KMS-11 (cell line): ENCODE measurements around the gene CRTC1.

ENCODE experiments used
- H2AFZ ChIP-seq: fragments of 200-600 bp; sonication (generic); 2 replicates; pipeline ENCODE4 v1.6.1; 2016; ENCODE audit warnings: antibody characterized with exemption, mixed run types, low read depth
- H3K27ac ChIP-seq: fragments of 200-600 bp; sonication (generic); 2 replicates; pipeline ENCODE4 v1.6.1; 2016; ENCODE audit warnings: mild to moderate bottlenecking, mixed run types
- H3K27me3 ChIP-seq: fragments of 200-600 bp; sonication (generic); 2 replicates; pipeline ENCODE4 v1.6.1; 2017; ENCODE audit warnings: mild to moderate bottlenecking, low read depth, mixed run types, moderate library complexity; ENCODE audit not compliant: insufficient read depth
- H3K36me3 ChIP-seq: fragments of 200-600 bp; sonication (generic); 2 replicates; pipeline ENCODE4 v1.6.1; 2017; ENCODE audit warnings: mild to moderate bottlenecking, mixed run types; ENCODE audit not compliant: insufficient read depth
- H3K4me1 ChIP-seq: fragments of 200-600 bp; sonication (generic); 2 replicates; pipeline ENCODE4 v1.6.1; 2016; ENCODE audit warnings: mild to moderate bottlenecking, low read depth, mixed run types; ENCODE audit not compliant: poor library complexity, severe bottlenecking
- H3K4me2 ChIP-seq: fragments of 200-600 bp; sonication (generic); 2 replicates; pipeline ENCODE4 v1.7.0; 2016; ENCODE audit warnings: mild to moderate bottlenecking, mixed run types
- H3K4me3 ChIP-seq: fragments of 200-600 bp; sonication (generic); IDR thresholded peaks from 2 replicates; pipeline ENCODE4 v1.6.1; 2017; ENCODE audit warnings: low read depth, low read length, mixed read lengths; ENCODE audit not compliant: insufficient read depth
- H3K79me2 ChIP-seq: fragments of 200-600 bp; sonication (generic); 2 replicates; pipeline ENCODE4 v1.6.1; 2016; ENCODE audit warnings: low read depth, mixed run types; ENCODE audit not compliant: insufficient read depth
- H3K9ac ChIP-seq: fragments of 200-600 bp; sonication (generic); 2 replicates; pipeline ENCODE4 v1.6.1; 2016; ENCODE audit warnings: mild to moderate bottlenecking, mixed run types
- H4K20me1 ChIP-seq: fragments of 200-600 bp; sonication (generic); 2 replicates; pipeline ENCODE4 v1.6.1; 2016; ENCODE audit warnings: mild to moderate bottlenecking, mixed run types; ENCODE audit not compliant: insufficient read depth
- TF ChIP-seq, protein P1 (sequence below): fragments of 200-600 bp; sonication (generic); conservative IDR thresholded peaks from 2 replicates; pipeline ENCODE4 v1.6.1; 2017; ENCODE audit warnings: low read depth, mild to moderate bottlenecking, antibody characterized with exemption, low read length, moderate library complexity, mixed read lengths

CRTC1 gene

DNA sequence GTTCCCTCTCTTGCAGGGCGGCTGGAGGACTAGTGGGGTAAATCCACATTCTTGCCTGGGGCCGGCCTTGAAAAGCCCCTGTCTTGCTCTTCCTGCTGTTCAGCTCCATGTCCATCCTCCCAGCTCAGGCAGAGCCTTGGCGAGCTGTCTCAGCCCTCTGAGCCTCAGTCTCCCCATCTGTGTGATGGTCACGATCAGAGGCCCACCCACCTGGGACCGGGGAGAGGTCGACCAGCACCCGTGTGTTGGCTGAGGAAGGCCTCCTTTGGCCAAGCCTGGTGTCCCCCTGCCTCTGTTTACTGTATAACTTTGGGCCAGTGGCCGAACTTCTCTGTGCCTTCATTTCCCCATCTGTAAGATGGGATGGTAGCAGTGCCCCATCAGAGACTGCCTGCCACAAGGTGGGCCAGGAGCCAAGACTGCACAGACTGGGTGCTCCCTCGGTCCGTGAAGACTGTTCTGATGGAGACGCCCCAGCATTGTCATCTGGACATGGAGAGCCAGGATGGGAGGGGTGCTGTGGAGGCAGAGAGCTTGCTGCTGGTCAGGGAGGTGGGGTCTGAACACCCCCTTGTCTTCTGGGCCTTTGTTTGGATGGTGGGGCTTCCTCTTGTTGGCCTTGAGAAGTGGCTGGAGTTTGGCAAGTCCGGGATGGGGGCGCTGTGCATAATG, 28.2 kb upstream of the CRTC1 start:
- no peaks in the 10 kb centered on the region for H3K79me2 ChIP-seq
- H3K27me3 ChIP-seq = no peaks in the 10 kb centered on the region
- no peak overlapping the region for H3K4me3 ChIP-seq
- H3K4me1 ChIP-seq = no peaks in the 10 kb centered on the region
- no peak overlapping the region for H3K4me2 ChIP-seq
- H2AFZ ChIP-seq = no peak overlapping the region
- H3K36me3 ChIP-seq = no peaks in the 10 kb centered on the region
- H4K20me1 ChIP-seq = no peaks in the 10 kb centered on the region
- TF ChIP-seq, protein P1, sequence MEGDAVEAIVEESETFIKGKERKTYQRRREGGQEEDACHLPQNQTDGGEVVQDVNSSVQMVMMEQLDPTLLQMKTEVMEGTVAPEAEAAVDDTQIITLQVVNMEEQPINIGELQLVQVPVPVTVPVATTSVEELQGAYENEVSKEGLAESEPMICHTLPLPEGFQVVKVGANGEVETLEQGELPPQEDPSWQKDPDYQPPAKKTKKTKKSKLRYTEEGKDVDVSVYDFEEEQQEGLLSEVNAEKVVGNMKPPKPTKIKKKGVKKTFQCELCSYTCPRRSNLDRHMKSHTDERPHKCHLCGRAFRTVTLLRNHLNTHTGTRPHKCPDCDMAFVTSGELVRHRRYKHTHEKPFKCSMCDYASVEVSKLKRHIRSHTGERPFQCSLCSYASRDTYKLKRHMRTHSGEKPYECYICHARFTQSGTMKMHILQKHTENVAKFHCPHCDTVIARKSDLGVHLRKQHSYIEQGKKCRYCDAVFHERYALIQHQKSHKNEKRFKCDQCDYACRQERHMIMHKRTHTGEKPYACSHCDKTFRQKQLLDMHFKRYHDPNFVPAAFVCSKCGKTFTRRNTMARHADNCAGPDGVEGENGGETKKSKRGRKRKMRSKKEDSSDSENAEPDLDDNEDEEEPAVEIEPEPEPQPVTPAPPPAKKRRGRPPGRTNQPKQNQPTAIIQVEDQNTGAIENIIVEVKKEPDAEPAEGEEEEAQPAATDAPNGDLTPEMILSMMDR = no peak
- no peak overlapping the region for H3K27ac ChIP-seq
- no peak overlapping the region for H3K9ac ChIP-seq

DNA sequence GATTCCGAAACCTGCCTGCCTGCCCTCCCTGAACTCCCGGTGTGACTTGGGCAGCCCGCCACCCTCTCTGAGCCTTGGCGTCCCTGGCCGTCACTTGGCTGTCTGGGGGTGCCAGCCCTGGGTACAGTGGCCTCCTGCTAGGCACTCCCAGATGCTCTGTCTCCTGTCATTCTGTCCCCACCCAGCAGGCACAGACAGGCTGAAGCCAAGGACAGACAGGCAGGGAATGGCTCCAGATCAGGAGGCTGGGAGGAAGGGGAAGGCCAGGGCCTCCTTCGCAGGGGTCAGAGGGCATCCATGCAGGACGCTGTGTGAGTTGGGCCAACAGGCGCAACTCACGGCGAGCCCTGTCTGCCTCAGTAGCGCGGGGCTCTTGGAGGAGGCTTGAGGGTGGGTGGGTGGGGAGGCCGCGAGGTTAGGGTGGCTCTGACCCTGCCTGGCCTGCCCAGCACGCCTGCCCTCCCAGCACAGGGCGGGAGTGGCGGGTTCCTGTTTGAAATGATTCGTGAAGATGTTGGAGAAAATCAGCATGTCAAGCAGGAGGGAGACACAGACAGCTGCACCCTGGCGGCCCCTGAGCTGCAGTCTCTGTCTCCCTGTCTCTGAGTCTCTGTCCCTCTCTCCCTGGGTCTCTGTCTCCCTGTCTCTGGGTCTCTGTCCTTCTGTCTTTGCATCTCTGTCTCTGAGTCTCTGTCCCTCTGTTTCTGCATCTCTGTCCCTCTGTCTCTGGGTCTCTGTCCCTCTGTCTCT, 27.0 kb upstream of the CRTC1 start:
- Histone ChIP-seq H3K27ac (no peak overlapping the region), H3K79me2 (no peaks in the 10 kb centered on the region), H3K4me2 (no peak overlapping the region), H2AFZ (no peak overlapping the region), H3K36me3 (no peaks in the 10 kb centered on the region), H3K27me3 (no peaks in the 10 kb centered on the region), H4K20me1 (no peaks in the 10 kb centered on the region), H3K4me3 (no peak overlapping the region), H3K4me1 (no peaks in the 10 kb centered on the region), H3K9ac (no peak overlapping the region)
- TF ChIP-seq, protein P1 = no peak

DNA sequence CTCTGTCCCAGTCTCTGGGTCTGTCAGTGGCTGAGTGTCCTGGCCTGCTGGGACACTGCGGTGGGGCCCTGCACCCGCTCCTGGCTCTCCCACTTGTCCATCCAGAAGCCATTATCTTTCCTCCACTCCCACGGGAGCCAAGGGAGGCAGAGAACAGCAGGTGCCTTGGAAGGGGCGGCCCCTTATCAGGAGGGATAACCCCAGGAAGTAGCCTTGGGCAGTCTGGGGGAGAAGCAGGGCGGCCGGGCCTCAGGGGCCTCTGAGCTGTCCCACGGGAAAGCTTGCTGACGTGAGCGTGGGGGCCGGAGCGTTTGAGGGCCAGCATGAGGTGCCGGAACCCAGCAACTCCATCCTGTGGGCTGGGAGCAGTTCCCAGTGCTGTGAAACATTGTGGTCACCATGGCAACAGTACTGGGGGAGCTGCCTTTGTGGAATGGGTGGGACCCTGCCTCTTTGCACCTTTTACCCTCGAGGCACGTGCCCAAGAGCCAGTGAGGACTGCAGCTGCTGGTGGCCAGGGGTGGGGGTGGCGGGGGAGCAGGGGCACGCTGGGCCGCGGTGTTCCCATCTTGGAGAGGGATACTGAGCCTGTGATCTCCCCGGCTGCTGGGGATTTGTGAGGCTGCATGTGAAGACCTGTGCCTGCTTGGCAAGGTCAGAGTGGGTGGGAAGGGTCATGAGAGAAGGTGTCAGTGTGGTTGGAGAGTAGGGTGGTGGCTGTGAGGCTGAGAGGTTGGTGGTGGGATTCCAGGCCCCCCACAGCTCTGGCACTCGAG, 25.7 kb upstream of the CRTC1 start:
- no peaks in the 10 kb centered on the region for H3K36me3 ChIP-seq
- H3K4me2 ChIP-seq = no peak overlapping the region
- no peaks in the 10 kb centered on the region for H3K27me3 ChIP-seq
- TF ChIP-seq, protein P1 = no peak
- no peaks in the 10 kb centered on the region for H4K20me1 ChIP-seq
- H3K9ac ChIP-seq = no peak overlapping the region
- H2AFZ ChIP-seq = no peak overlapping the region
- H3K27ac ChIP-seq = no peak overlapping the region
- no peak overlapping the region for H3K4me3 ChIP-seq
- no peaks in the 10 kb centered on the region for H3K4me1 ChIP-seq
- H3K79me2 ChIP-seq = no peaks in the 10 kb centered on the region

- Histone ChIP-seq H3K4me2 (no peak overlapping the region), H4K20me1 (no peaks in the 10 kb centered on the region), H3K27ac (no peak overlapping the region), H3K4me3 (no peak overlapping the region), H3K9ac (no peak overlapping the region), H3K36me3 (no peaks in the 10 kb centered on the region), H3K27me3 (no peaks in the 10 kb centered on the region), H3K4me1 (no peaks in the 10 kb centered on the region), H2AFZ (no peak overlapping the region), H3K79me2 (no peaks in the 10 kb centered on the region)
- TF ChIP-seq, protein P1 = no peak
These were observed 25.1 kb upstream of the CRTC1 start for GRCh38 chr19:18658366-18658855.
